ENCODE measurements around the gene DAB1. TPM values are rescaled to one million over a fixed set of nuclear protein-coding genes. Genes with fewer than 3 reads are reported as not detected.

The DAB1 gene
- total RNA-seq, 2 donors from 2014 or later: not detected

GRCh38 chr1:57163325-57163724 is 260.5 kb downstream of the DAB1 start:
- no peak for DNase-seq (ENCODE audit: low spot score)
- no peak overlapping the region for H3K4me3 ChIP-seq
- H3K4me1 ChIP-seq (ENCODE audit: control insufficient read depth in 1 of 2, low read depth in 2 of 2): no peaks in the 10 kb centered on the region
- no peaks in the 10 kb centered on the region for H3K9me3 ChIP-seq
- H3K27ac ChIP-seq: no peak overlapping the region
- no peaks in the 10 kb centered on the region for H3K27me3 ChIP-seq (replicated peaks; ENCODE audit: insufficient read depth)
- no peaks in the 10 kb centered on the region for H3K36me3 ChIP-seq
- no peak for TF ChIP-seq CTCF (IDR thresholded peaks at IDR 0.05)
- ATAC-seq (ENCODE audit: insufficient number of reproducible peaks, low FRiP score, low read depth): no peak

- no peaks in the 10 kb centered on the region for H3K27me3 ChIP-seq (replicated peaks; ENCODE audit: insufficient read depth)
- DNase-seq (ENCODE audit: low spot score) (no peak), ATAC-seq (ENCODE audit: insufficient number of reproducible peaks, low FRiP score, low read depth) (no peak)
- no peak for TF ChIP-seq CTCF (IDR thresholded peaks at IDR 0.05)
- no peak overlapping the region for H3K4me3 ChIP-seq
- no peaks in the 10 kb centered on the region for H3K9me3 ChIP-seq
- no peaks in the 10 kb centered on the region for H3K36me3 ChIP-seq
- H3K4me1 ChIP-seq (ENCODE audit: control insufficient read depth in 1 of 2, low read depth in 2 of 2): no peaks in the 10 kb centered on the region
- no peak overlapping the region for H3K27ac ChIP-seq
Observed at GRCh38 chr1:57162607-57163261, 261.1 kb downstream of the DAB1 start.

GRCh38 chr1:57160594-57160993 is 263.3 kb downstream of the DAB1 start:
- Histone ChIP-seq H3K36me3 (no peaks in the 10 kb centered on the region), H3K4me3 (no peak overlapping the region), H3K9me3 (no peaks in the 10 kb centered on the region), H3K27ac (no peak overlapping the region), H3K27me3 (replicated peaks; ENCODE audit: insufficient read depth) (no peaks in the 10 kb centered on the region), H3K4me1 (ENCODE audit: control insufficient read depth in 1 of 2, low read depth in 2 of 2) (no peaks in the 10 kb centered on the region)
- no peak for ATAC-seq (ENCODE audit: insufficient number of reproducible peaks, low FRiP score, low read depth)
- TF ChIP-seq CTCF (IDR thresholded peaks at IDR 0.05): no peak
- no peak for DNase-seq (ENCODE audit: low spot score)

- H3K27me3 ChIP-seq (replicated peaks; ENCODE audit: insufficient read depth): no peaks in the 10 kb centered on the region
- no peaks in the 10 kb centered on the region for H3K9me3 ChIP-seq
- no peak for DNase-seq (ENCODE audit: low spot score)
- H3K4me3 ChIP-seq: no peak overlapping the region
- H3K36me3 ChIP-seq: no peaks in the 10 kb centered on the region
- no peak for TF ChIP-seq CTCF (IDR thresholded peaks at IDR 0.05)
- no peak for ATAC-seq (ENCODE audit: insufficient number of reproducible peaks, low FRiP score, low read depth)
- no peak overlapping the region for H3K27ac ChIP-seq
- H3K4me1 ChIP-seq (ENCODE audit: control insufficient read depth in 1 of 2, low read depth in 2 of 2): no peaks in the 10 kb centered on the region
Observed at GRCh38 chr1:57158604-57158998, 265.3 kb downstream of the DAB1 start.

GRCh38 chr1:57157818-57158603 is 265.8 kb downstream of the DAB1 start:
- Histone ChIP-seq H3K4me1 (ENCODE audit: control insufficient read depth in 1 of 2, low read depth in 2 of 2) (no peaks in the 10 kb centered on the region), H3K4me3 (no peak overlapping the region), H3K27me3 (replicated peaks; ENCODE audit: insufficient read depth) (no peaks in the 10 kb centered on the region), H3K9me3 (no peaks in the 10 kb centered on the region), H3K27ac (no peak overlapping the region), H3K36me3 (no peaks in the 10 kb centered on the region)
- DNase-seq (ENCODE audit: low spot score) (no peak), ATAC-seq (ENCODE audit: insufficient number of reproducible peaks, low FRiP score, low read depth) (no peak)
- no peak for TF ChIP-seq CTCF (IDR thresholded peaks at IDR 0.05)
